HAP-1 (cell line): ENCODE measurements around the gene SHROOM3.

ENCODE experiments used
- DNase-seq, 2 experiments: peaks; one replicate each; pipeline ENCODE4 v3.0.0-alpha.2; 2016 to 2020; ENCODE audit warnings: low spot score in 2 of 2
- H3K27me3 ChIP-seq: fragments of 250-450 bp; sonication (Bioruptor Pico); 2 replicates; pipeline ENCODE4 v1.5.1; 2020; ENCODE audit warnings: low read depth, mild to moderate bottlenecking, moderate library complexity
- H3K36me3 ChIP-seq: fragments of 250-450 bp; sonication (Bioruptor Pico); replicated peaks from 2 replicates; pipeline ENCODE4 v1.5.1; 2020; ENCODE audit warnings: mild to moderate bottlenecking
- H3K4me1 ChIP-seq: fragments of 250-450 bp; sonication (Bioruptor Pico); 2 replicates; pipeline ENCODE4 v1.5.1; 2020; ENCODE audit warnings: mild to moderate bottlenecking
- H3K4me3 ChIP-seq: fragments of 250-450 bp; sonication (Bioruptor Pico); 2 replicates; pipeline ENCODE4 v1.5.1; 2020; ENCODE audit warnings: mild to moderate bottlenecking, moderate library complexity
- H3K9me3 ChIP-seq: fragments of 250-450 bp; sonication (Bioruptor Pico); 2 replicates; pipeline ENCODE4 v1.5.1; 2020; ENCODE audit warnings: mild to moderate bottlenecking, moderate library complexity
- in situ Hi-C: fragments of 300-500 bp; cut with MboI; formaldehyde crosslinking; loops from 3 replicates; pipeline ENCODE4 v1.14.3; 2020; ENCODE audit warnings: low sequenced_read_pairs, inconsistent platforms, mixed read lengths

The SHROOM3 gene

DNA sequence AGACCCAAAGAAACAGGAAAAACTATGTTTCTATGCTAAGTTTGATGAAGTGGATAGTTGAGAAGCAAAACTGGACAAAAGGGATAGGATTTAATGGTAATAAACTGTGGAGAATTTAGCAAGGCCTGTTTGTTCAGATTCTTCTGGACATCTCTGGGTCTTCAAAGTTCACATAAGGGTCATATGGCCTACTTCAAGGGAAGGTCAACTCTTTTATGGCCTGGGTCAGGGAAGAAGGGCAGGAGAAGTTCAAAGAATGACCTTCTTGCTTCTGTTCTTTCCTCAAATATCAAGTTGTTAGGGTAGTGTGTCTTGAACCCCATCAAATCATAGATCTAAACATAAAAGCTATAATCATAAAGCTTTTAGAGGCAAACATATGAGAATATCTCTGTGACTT is 360.2 kb downstream of the SHROOM3 start:
- in situ Hi-C loops = no loop called here
- Histone ChIP-seq H3K9me3 (no peaks in the 10 kb centered on the region; the same call in 1 of the 2 replicates), H3K36me3 (no peaks in the 10 kb centered on the region), H3K4me1 (no peaks in the 10 kb centered on the region; the same call in 1 of the 2 replicates), H3K4me3 (no peak overlapping the region), H3K27me3 (no peaks in the 10 kb centered on the region)
- no peak for DNase-seq

GRCh38 chr4:76799140-76799539 is 364.1 kb downstream of the SHROOM3 start:
- in situ Hi-C loops = no loop called here
- Histone ChIP-seq H3K4me1 (no peaks in the 10 kb centered on the region; the same call in 1 of the 2 replicates), H3K4me3 (no peak overlapping the region), H3K27me3 (no peaks in the 10 kb centered on the region), H3K9me3 (no peaks in the 10 kb centered on the region; the same call in 1 of the 2 replicates), H3K36me3 (no peaks in the 10 kb centered on the region)
- no peak for DNase-seq

DNA sequence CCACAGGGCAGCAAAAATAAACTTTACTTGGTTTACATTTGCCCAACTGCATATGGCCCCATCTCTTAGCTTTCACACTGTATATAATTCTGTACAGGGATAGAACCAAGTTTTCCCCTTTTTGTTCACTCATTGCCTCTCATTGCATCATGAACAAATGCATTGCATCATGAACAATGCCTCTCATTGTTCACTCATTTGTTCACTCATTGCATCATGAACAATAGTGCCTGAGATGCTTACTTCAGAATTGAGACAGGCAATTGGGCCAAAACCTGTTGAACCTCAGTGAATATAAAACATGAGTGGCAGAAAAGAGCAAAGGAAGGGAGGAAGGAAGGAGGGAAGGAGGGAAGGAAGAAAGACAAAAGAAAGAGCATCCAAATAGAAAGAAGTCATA is 364.7 kb downstream of the SHROOM3 start:
- Histone ChIP-seq H3K4me1 (no peaks in the 10 kb centered on the region; the same call in 1 of the 2 replicates), H3K36me3 (no peaks in the 10 kb centered on the region), H3K27me3 (no peaks in the 10 kb centered on the region), H3K9me3 (no peaks in the 10 kb centered on the region; the same call in 1 of the 2 replicates), H3K4me3 (no peak overlapping the region)
- no peak for DNase-seq
- in situ Hi-C loops = no loop called here

DNA sequence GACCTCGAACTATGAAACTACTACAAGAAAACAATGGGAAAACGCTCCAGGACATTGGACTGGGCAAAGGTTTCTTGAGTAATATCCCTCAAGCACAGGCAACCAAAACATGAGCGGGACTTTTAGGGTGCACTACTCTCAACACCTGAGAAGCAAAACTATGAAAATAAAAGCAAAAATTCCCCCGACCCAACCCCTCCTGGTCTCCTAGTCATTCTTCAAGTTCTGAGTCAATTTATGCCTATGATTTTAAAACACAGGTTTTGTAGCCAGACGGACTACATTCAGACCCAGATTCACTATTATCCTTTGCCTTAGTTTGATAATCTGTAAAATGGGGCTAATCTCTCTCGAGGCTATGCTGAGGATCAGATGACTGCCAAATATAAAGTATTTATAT is 365.9 kb downstream of the SHROOM3 start:
- no peaks in the 10 kb centered on the region for H3K9me3 ChIP-seq
- no peak overlapping the region for H3K4me3 ChIP-seq
- DNase-seq = no peak
- H3K27me3 ChIP-seq = no peaks in the 10 kb centered on the region
- H3K4me1 ChIP-seq = no peaks in the 10 kb centered on the region; the same call in 1 of the 2 replicates
- in situ Hi-C loops = no loop called here
- no peaks in the 10 kb centered on the region for H3K36me3 ChIP-seq

- in situ Hi-C loops = no loop called here
- Histone ChIP-seq H3K27me3 (no peaks in the 10 kb centered on the region), H3K4me3 (no peak overlapping the region), H3K36me3 (no peaks in the 10 kb centered on the region), H3K9me3 (no peaks in the 10 kb centered on the region), H3K4me1 (no peaks in the 10 kb centered on the region; the same call in 1 of the 2 replicates)
- no peak for DNase-seq
Measured at GRCh38 chr4:76801621-76802235, 366.7 kb downstream of the SHROOM3 start.

DNA sequence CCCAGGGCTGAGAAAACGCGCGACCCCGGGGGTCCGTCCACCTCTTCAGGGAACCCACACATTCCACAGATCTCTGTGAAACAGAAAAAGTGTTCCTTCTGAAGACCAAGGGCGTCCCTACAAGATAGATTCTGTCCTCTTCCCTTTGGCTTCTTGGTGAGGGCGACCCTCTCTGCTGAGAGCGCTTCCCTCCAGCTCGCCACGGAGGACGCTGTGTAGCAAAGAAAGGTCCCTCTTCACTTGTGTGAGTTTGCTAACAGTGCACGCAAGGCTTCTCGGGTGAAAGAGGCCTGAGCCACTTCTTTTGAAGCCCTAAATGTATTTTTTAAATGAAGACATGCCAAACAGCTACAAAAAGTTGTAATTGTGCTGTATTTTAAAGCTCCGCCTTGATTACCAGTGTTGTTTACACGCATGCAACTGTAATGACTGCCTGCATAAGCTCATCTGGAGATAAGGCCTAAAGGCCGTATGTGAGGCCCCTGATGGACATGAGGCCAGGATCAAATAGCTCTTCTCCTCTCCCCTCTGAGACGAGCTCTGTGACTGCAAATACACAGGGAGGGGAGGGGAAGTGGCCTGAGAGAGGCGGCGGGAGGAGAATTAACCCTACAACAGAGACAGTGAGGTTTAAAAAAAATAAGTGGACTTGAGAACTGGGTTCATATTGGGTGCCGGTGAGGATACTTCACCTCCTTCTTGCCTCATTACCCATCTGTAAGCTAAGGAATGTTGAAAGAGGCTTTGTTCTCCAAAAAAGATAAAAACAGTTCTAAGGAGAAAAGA is 367.4 kb downstream of the SHROOM3 start:
- Histone ChIP-seq H3K27me3 (no peaks in the 10 kb centered on the region), H3K4me1 (no peaks in the 10 kb centered on the region; the same call in 1 of the 2 replicates), H3K9me3 (no peaks in the 10 kb centered on the region), H3K4me3 (no peak overlapping the region), H3K36me3 (no peaks in the 10 kb centered on the region)
- no peak for DNase-seq
- in situ Hi-C loops = no loop called here

GRCh38 chr4:76803522-76803921 is 368.5 kb downstream of the SHROOM3 start:
- Histone ChIP-seq H3K4me1 (no peaks in the 10 kb centered on the region; the same call in 1 of the 2 replicates), H3K36me3 (no peaks in the 10 kb centered on the region), H3K9me3 (no peaks in the 10 kb centered on the region), H3K27me3 (no peaks in the 10 kb centered on the region), H3K4me3 (no peak overlapping the region)
- DNase-seq = no peak
- in situ Hi-C loops = no loop called here

DNA sequence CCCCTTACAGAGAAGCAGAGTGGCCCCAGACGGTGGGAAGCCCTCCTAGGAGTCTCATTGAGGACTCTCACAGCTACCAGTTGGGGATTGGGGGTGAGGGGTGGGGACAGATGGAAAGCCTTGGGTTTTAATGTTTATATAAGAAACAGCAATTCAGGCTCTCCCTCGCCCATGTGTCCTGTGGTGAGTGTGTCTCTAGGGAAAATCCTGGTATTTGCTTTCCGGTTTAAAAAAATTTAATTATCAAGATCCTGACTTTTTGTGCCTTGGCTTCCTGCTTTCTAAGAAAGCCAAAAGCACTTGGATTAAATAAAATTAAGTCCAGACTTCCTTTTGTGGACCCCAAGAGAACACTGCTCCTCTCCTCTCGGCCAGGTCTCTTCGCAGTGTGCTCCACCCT is 369.1 kb downstream of the SHROOM3 start:
- in situ Hi-C loops = no loop called here
- H3K36me3 ChIP-seq = no peaks in the 10 kb centered on the region
- no peak for DNase-seq
- no peaks in the 10 kb centered on the region for H3K9me3 ChIP-seq
- H3K4me1 ChIP-seq = no peaks in the 10 kb centered on the region; the same call in 1 of the 2 replicates
- H3K4me3 ChIP-seq = no peak overlapping the region
- H3K27me3 ChIP-seq = no peaks in the 10 kb centered on the region

DNA sequence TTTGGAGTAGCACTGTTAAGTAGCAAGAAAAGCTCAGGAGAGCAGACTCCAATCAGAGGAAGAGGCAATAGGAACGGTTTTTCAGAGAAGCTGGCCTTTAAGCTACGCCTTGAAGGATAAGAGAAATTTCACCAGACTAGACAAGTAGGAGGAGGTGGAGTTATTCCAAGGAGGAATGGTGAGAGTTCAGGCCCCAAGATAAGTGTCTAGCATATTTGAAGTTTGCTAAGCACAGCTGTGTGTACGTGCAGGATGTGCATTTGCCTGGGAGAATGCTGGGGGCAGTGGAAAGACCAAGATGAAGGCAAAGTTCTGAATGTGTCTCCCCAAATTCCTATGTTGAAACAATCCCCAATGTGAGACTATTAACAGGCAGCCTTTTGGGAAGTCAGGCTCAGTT is 371.3 kb downstream of the SHROOM3 start:
- Histone ChIP-seq H3K36me3 (no peaks in the 10 kb centered on the region), H3K27me3 (no peaks in the 10 kb centered on the region), H3K9me3 (no peaks in the 10 kb centered on the region), H3K4me1 (no peaks in the 10 kb centered on the region), H3K4me3 (no peak overlapping the region)
- in situ Hi-C loops = no loop called here
- DNase-seq = no peak

DNA sequence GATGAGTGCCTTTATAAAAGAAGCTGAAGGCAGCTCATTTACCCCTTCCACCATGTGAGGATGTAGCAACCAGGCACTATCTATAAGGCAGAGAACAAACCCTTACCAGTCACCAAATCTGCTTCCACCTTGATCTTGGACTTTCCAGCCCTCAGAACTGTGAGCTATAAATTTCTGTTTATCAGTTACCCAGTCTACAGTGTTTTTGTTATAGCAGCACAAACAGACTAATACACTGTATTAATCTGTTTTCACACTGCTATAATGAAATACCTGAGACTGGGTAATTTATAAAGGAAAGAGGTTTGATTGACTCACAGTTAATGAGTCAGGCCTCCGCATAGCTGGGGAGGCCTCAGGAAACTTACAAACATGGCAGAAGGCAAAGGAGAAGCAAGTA is 371.7 kb downstream of the SHROOM3 start:
- H3K36me3 ChIP-seq = no peaks in the 10 kb centered on the region
- DNase-seq = no peak

DNA sequence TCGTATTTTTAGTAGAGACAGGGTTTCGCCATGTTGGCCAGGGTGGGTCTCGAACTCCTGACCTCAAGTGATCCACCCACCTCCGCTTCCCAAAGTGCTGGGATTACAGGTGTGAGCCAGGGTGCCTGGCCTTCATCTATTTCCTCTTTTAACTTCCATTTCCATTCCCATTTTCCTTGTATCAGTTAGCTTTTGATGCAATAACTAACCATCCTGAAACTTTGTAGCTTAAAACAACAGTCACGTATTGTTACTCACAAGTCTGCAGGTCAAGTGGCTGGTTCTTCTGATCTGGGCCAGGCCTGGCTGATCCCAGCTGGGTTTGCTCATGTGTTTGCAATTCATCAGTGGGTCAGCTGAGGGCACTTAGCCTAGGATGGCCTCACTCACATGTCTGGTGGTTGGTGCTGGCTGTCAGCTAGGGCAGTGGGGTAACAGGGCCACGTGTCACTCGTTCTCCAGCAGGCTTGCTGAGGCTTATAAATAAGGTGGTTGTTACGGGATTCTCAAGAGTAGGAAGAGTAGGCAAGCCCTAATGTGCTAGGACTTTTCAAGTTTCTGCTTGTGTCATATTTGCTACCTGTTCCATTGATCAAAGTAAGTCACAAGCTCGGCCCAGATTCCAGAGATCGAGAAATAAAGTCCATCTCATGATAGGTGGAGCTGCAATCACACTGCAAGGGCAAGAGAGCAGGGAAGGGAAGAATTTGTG is 374.7 kb downstream of the SHROOM3 start:
- Histone ChIP-seq H3K27me3 (no peaks in the 10 kb centered on the region), H3K9me3 (no peaks in the 10 kb centered on the region), H3K36me3 (no peaks in the 10 kb centered on the region), H3K4me1 (no peaks in the 10 kb centered on the region), H3K4me3 (no peak overlapping the region)
- in situ Hi-C loops = no loop called here
- DNase-seq = no peak

More for the DNA sequence above, 371.7 kb downstream of the SHROOM3 start:
- in situ Hi-C loops = no loop called here
- H3K4me3 ChIP-seq = no peak overlapping the region
- H3K27me3 ChIP-seq = no peaks in the 10 kb centered on the region
- H3K4me1 ChIP-seq = no peaks in the 10 kb centered on the region
- no peaks in the 10 kb centered on the region for H3K9me3 ChIP-seq

- Histone ChIP-seq H3K27me3 (no peaks in the 10 kb centered on the region; the same call in 1 of the 2 replicates), H3K4me1 (no peaks in the 10 kb centered on the region), H3K9me3 (peaks cover 4% of the 10 kb centered on the region; the same call in 1 of the 2 replicates), H3K4me3 (no peak overlapping the region), H3K36me3 (no peaks in the 10 kb centered on the region)
- in situ Hi-C loops = no loop called here
- no peak for DNase-seq
Measured at GRCh38 chr4:76811604-76812412, 376.8 kb downstream of the SHROOM3 start.

GRCh38 chr4:76813070-76813469 is 378.0 kb downstream of the SHROOM3 start:
- H3K36me3 ChIP-seq = no peaks in the 10 kb centered on the region
- in situ Hi-C loops = no loop called here
- peaks cover 4% of the 10 kb centered on the region; the same call in 1 of the 2 replicates for H3K9me3 ChIP-seq
- no peaks in the 10 kb centered on the region; the same call in none of the 2 replicates for H3K27me3 ChIP-seq
- no peaks in the 10 kb centered on the region for H3K4me1 ChIP-seq
- DNase-seq = no peak
- no peak overlapping the region for H3K4me3 ChIP-seq
